HG03103 (cell line): Measurements from ENCODE around the gene CDC42SE1.

Experiments used
- ATAC-seq: cut with Tn5 transposase; IDR thresholded peaks from one replicate; pipeline ENCODE4 v1.9.1; 2021; ENCODE audit warnings: low read depth; ENCODE audit not compliant: unreplicated experiment

The CDC42SE1 gene

GRCh38 chr1:151009674-151010345 lies 49.6 kb downstream of the CDC42SE1 start:
- no peak for ATAC-seq

GRCh38 chr1:151009206-151009587 lies 50.2 kb downstream of the CDC42SE1 start:
- ATAC-seq, result no peak

- ATAC-seq, result peak; percentile 77
Measured at GRCh38 chr1:151008244-151009205, 50.9 kb downstream of the CDC42SE1 start, which contains the start of gene PRUNE1. TSS of gene PRUNE1 (plus strand) at chr1:151008449. CDS start at chr1:151008633, 184 bp downstream.

GRCh38 chr1:151007853-151008243 lies 51.6 kb downstream of the CDC42SE1 start:
- ATAC-seq, result no peak

- no peak for ATAC-seq
Measured at GRCh38 chr1:151006327-151007052, 52.9 kb downstream of the CDC42SE1 start, which contains the start of gene MINDY1. TSS of gene MINDY1 (minus strand) at chr1:151006902. CDS start at chr1:151002617, 4,285 bp downstream.

- ATAC-seq, result no peak
Measured at GRCh38 chr1:151005729-151006319, 53.6 kb downstream of the CDC42SE1 start.

GRCh38 chr1:151003180-151003579 lies 56.2 kb downstream of the CDC42SE1 start:
- no peak for ATAC-seq

GRCh38 chr1:151002611-151003010 lies 56.8 kb downstream of the CDC42SE1 start:
- no peak for ATAC-seq

GRCh38 chr1:151002051-151002450 lies 57.4 kb downstream of the CDC42SE1 start:
- no peak for ATAC-seq

GRCh38 chr1:151001602-151002001 lies 57.8 kb downstream of the CDC42SE1 start:
- no peak for ATAC-seq
